GM23338 (cell line): ENCODE data around the gene SFTA2. TPM values are rescaled to one million over a fixed set of nuclear protein-coding genes. Genes with fewer than 3 reads are reported as not detected.
"Not testable (repeated sequence)": the region's sequence is repeated elsewhere in the genome, so short reads cannot be mapped to it uniquely, and the experiment has no call there.

ENCODE experiments used
- ATAC-seq: fragments of 200-7000 bp; cut with Tn5 transposase; 3 replicates; pipeline ENCODE4 v1.9.1; 2020
- DNase-seq: peaks from one replicate; pipeline ENCODE4 v3.0.0-alpha.2; 2015; ENCODE audit warnings: low spot score
- H2AFZ ChIP-seq: fragments of 200-600 bp; sonication (generic); 2 replicates; pipeline ENCODE4 v1.8.0; 2016; ENCODE audit warnings: antibody characterized with exemption, mild to moderate bottlenecking, moderate library complexity
- H3F3A ChIP-seq: fragments of 200-600 bp; sonication (generic); replicated peaks from 2 replicates; pipeline ENCODE4 v1.8.0; 2017; ENCODE audit warnings: antibody characterized with exemption, mixed run types, low read depth
- H3K27ac ChIP-seq: fragments of 200-600 bp; sonication (generic); 2 replicates; pipeline ENCODE4 v1.6.1; 2016; ENCODE audit warnings: low read depth
- H3K27me3 ChIP-seq: fragments of 200-600 bp; sonication (generic); 2 replicates; pipeline ENCODE4 v1.8.0; 2016; ENCODE audit warnings: mild to moderate bottlenecking, mixed run types, moderate library complexity; ENCODE audit not compliant: insufficient read depth
- H3K36me3 ChIP-seq: fragments of 200-600 bp; sonication (generic); 2 replicates; pipeline ENCODE4 v1.8.0; 2016; ENCODE audit warnings: mild to moderate bottlenecking; ENCODE audit not compliant: insufficient read depth
- H3K4me1 ChIP-seq: fragments of 200-600 bp; sonication (generic); 2 replicates; pipeline ENCODE4 v1.8.0; 2016; ENCODE audit warnings: mild to moderate bottlenecking, moderate library complexity; ENCODE audit not compliant: insufficient read depth
- H3K4me2 ChIP-seq: fragments of 200-600 bp; sonication (generic); 2 replicates; pipeline ENCODE4 v1.7.1; 2017; ENCODE audit warnings: mixed run types
- H3K4me3 ChIP-seq: fragments of 200-600 bp; sonication (generic); 2 replicates; pipeline ENCODE4 v1.6.1; 2016; ENCODE audit warnings: mixed run types
- H3K79me2 ChIP-seq: fragments of 200-600 bp; sonication (generic); replicated peaks from 2 replicates; pipeline ENCODE4 v1.8.0; 2017; ENCODE audit warnings: mild to moderate bottlenecking; ENCODE audit not compliant: insufficient read depth
- H3K9me2 ChIP-seq: fragments of 200-600 bp; sonication (generic); 2 replicates; pipeline ENCODE4 v1.8.0; 2017; ENCODE audit not compliant: insufficient read depth
- H4K20me1 ChIP-seq: fragments of 200-600 bp; sonication (generic); replicated peaks from 2 replicates; pipeline ENCODE4 v1.8.0; 2017; ENCODE audit warnings: mild to moderate bottlenecking; ENCODE audit not compliant: insufficient read depth
- H3K27ac Mint-ChIP-seq: 2 replicates; pipeline ENCODE4 v1.8.0; 2020; ENCODE audit warnings: inconsistent platforms, mild to moderate bottlenecking, moderate library complexity, mixed read lengths
- H3K27me3 Mint-ChIP-seq: 3 replicates; pipeline ENCODE4 v1.8.0; 2022; ENCODE audit warnings: low read depth, mild to moderate bottlenecking, moderate library complexity, mixed read lengths, inconsistent platforms; ENCODE audit not compliant: insufficient read depth, poor library complexity
- H3K36me3 Mint-ChIP-seq: 3 replicates; pipeline ENCODE4 v1.8.0; 2021; ENCODE audit warnings: low read depth, mild to moderate bottlenecking, inconsistent platforms, moderate library complexity, mixed read lengths
- H3K4me1 Mint-ChIP-seq: 3 replicates; pipeline ENCODE4 v1.8.0; 2020; ENCODE audit warnings: mild to moderate bottlenecking, inconsistent platforms, mixed read lengths
- H3K4me3 Mint-ChIP-seq: 3 replicates; pipeline ENCODE4 v1.8.0; 2021; ENCODE audit warnings: moderate library complexity, mild to moderate bottlenecking, inconsistent platforms, mixed read lengths
- H3K9me3 Mint-ChIP-seq: 3 replicates; pipeline ENCODE4 v1.8.0; 2020; ENCODE audit warnings: moderate library complexity, mild to moderate bottlenecking, inconsistent platforms, mixed read lengths
- CREB1 ChIP-seq: fragments of 250-450 bp; sonication (Bioruptor Pico); IDR thresholded peaks from 2 replicates; pipeline ENCODE4 v1.5.0; 2020; ENCODE audit warnings: low read depth, mild to moderate bottlenecking, moderate library complexity
- EZH2 ChIP-seq: fragments of 200-600 bp; sonication (generic); IDR thresholded peaks from one replicate; pipeline ENCODE4 v1.8.0; 2017; ENCODE audit warnings: antibody characterized with exemption, mild to moderate bottlenecking, low read depth; ENCODE audit not compliant: unreplicated experiment
- POLR2AphosphoS5 ChIP-seq: IDR thresholded peaks from 2 replicates; pipeline ENCODE4 v1.6.1; 2016; ENCODE audit warnings: antibody characterized with exemption, low read depth
- REST ChIP-seq: IDR thresholded peaks from one replicate; pipeline ENCODE4 v1.6.1; 2018; ENCODE audit warnings: antibody characterized with exemption; ENCODE audit not compliant: unreplicated experiment
- ZNF114 ChIP-seq: fragments of 250-450 bp; sonication (Bioruptor Pico); IDR thresholded peaks from 2 replicates; pipeline ENCODE4 v1.5.0; 2020; ENCODE audit warnings: mild to moderate bottlenecking, moderate library complexity
- ZNF462 ChIP-seq: fragments of 250-450 bp; sonication (Bioruptor Pico); IDR thresholded peaks from 2 replicates; pipeline ENCODE4 v1.5.0; 2020; ENCODE audit warnings: mild to moderate bottlenecking, moderate library complexity
- polyA plus RNA-seq: library from polyadenylated mRNA; unstranded; fragments of >200 nt; fragmentation: Nextera tagmentation; extraction: Ambion mirVana; gene quantifications from 2 replicates; pipeline ENCODE4 v1.2.1, GENCODE V29; 2016
- total RNA-seq: library from RNA; depleted of rRNA; stranded (reverse); fragments of >200 nt; shearing (Covaris generic); gene quantifications from 2 replicates; pipeline ENCODE4 v1.2.3, GENCODE V29; 2014

Gene SFTA2
- total and polyA plus RNA-seq, 2 experiments from 2014 or later: not detected

GRCh38 chr6:30912746-30913520 lies 19.0 kb downstream of the SFTA2 start:
- Histone ChIP-seq H3K9me2 (no peaks in the 10 kb centered on the region), H4K20me1 (no peaks in the 10 kb centered on the region; the same call in 1 of the 2 replicates), H2AFZ (no peak overlapping the region; the same call in 1 of the 2 replicates), H3K27ac (peak overlapping the region; percentile 59; the same call in 1 of the 2 replicates), H3F3A (0 out of 2 replicates have a peak, but pooled peaks cover 17% of the 10 kb centered on the region), H3K4me3 (peak overlapping the region; percentile 84), H3K4me2 (peak overlapping the region; percentile 97), H3K36me3 (peaks cover 7% of the 10 kb centered on the region; the same call in 1 of the 2 replicates), H3K27me3 (no peaks in the 10 kb centered on the region), H3K79me2 (peaks cover 10% of the 10 kb centered on the region), H3K4me1 (peaks cover 8% of the 10 kb centered on the region; the same call in 1 of the 2 replicates)
- ATAC-seq (no peak), DNase-seq (no peak)
- H3K27ac Mint-ChIP-seq: no peak overlapping the region
- TF ChIP-seq ZNF114 (CRISPR knock-in tag): no peak
- TF ChIP-seq CREB1: no peak
- TF ChIP-seq REST: no peak
- TF ChIP-seq POLR2AphosphoS5: 0 out of 2 replicates have a peak, but pooled peaks have one; percentile 29
- no peak for TF ChIP-seq EZH2
- no peak for TF ChIP-seq ZNF462 (CRISPR knock-in tag)
- H3K4me1 Mint-ChIP-seq: peaks cover 24% of the 10 kb centered on the region
- H3K27me3 Mint-ChIP-seq: peaks cover 20% of the 10 kb centered on the region
- H3K9me3 Mint-ChIP-seq: no peaks in the 10 kb centered on the region
- peak overlapping the region; percentile 89 for H3K4me3 Mint-ChIP-seq
- H3K36me3 Mint-ChIP-seq: peaks cover 58% of the 10 kb centered on the region

GRCh38 chr6:30910473-30910872 lies 21.5 kb downstream of the SFTA2 start:
- H2AFZ ChIP-seq, H3K4me1 ChIP-seq, H3K4me2 ChIP-seq, H3K27ac Mint-ChIP-seq, H3K79me2 ChIP-seq, H3K36me3 ChIP-seq, H3K4me3 ChIP-seq, H3K27ac ChIP-seq, H3K9me2 ChIP-seq, H4K20me1 ChIP-seq, H3K4me3 Mint-ChIP-seq, ATAC-seq, H3K9me3 Mint-ChIP-seq, H3K27me3 ChIP-seq, DNase-seq: not testable (repeated sequence)
- peaks cover 26% of the 10 kb centered on the region for H3K4me1 Mint-ChIP-seq
- peaks cover 16% of the 10 kb centered on the region for H3K27me3 Mint-ChIP-seq
- H3F3A ChIP-seq: 0 out of 2 replicates have a peak, but pooled peaks cover 21% of the 10 kb centered on the region
- peaks cover 36% of the 10 kb centered on the region for H3K36me3 Mint-ChIP-seq
